Thyroid gland (tissue), 4 donors: ENCODE data around the gene IMPG2.

Experiments
- CTCF ChIP-seq, 6 experiments: fragments of 200-600 bp in 3 of 6; fragments of 450-650 bp in 3 of 6; sonication (generic) in 3 of 6; IDR thresholded peaks; one replicate each; pipeline ENCODE4 v1.5.1; 2016 to 2019; ENCODE audit warnings: antibody characterized with exemption in 6 of 6, mild to moderate bottlenecking in 2 of 6, inconsistent platforms in 1 of 6, moderate library complexity in 1 of 6
- POLR2A ChIP-seq, 2 donors: fragments of 450-650 bp; IDR thresholded peaks; one replicate each; pipeline ENCODE4 v1.6.1; 2017; ENCODE audit warnings: antibody characterized with exemption in 2 of 2, mild to moderate bottlenecking in 2 of 2, moderate library complexity in 1 of 2

- TF ChIP-seq POLR2A (IDR thresholded peaks at IDR 0.05) (no peak), CTCF (IDR thresholded peaks at IDR 0.05) (no peak)
Measured at GRCh38 chr3:101311676-101312075, 8.7 kb downstream of the IMPG2 start.
